WTC11 (cell line): Measurements from ENCODE around the gene HOXD8. TPM values are rescaled to one million over a fixed set of nuclear protein-coding genes. Genes with fewer than 3 reads are reported as not detected.

Experiments used
- ATAC-seq: fragments of 200-7000 bp; cut with Tn5 transposase; 2 replicates; pipeline ENCODE4 v1.10.0; 2021; ENCODE audit warnings: mild to moderate bottlenecking, moderate library complexity
- CTCF ChIA-PET: fragments of 300-600 bp; sonication (Branson Sonifier 250); formaldehyde crosslinking; loops from one replicate; lab custom pipeline; 2021; ENCODE audit warnings: antibody characterized with exemption; lab: Charles Lee
- POLR2A ChIA-PET: fragments of 350-600 bp; sonication (Branson Sonifier 250); formaldehyde crosslinking; loops from one replicate; lab custom pipeline; 2021; ENCODE audit warnings: antibody characterized with exemption; lab: Charles Lee
- DNase-seq: peaks from one replicate; pipeline ENCODE4 v3.0.0; 2021; ENCODE audit warnings: low spot score
- H3K27ac Mint-ChIP-seq: 2 replicates; pipeline ENCODE4 v1.8.0; 2021; ENCODE audit warnings: mixed read lengths
- H3K27me3 Mint-ChIP-seq: 2 replicates; pipeline ENCODE4 v1.8.0; 2021; ENCODE audit warnings: low read depth, mild to moderate bottlenecking, moderate library complexity, mixed read lengths
- H3K36me3 Mint-ChIP-seq: 2 replicates; pipeline ENCODE4 v1.8.0; 2021; ENCODE audit warnings: mixed read lengths
- H3K4me1 Mint-ChIP-seq: 2 replicates; pipeline ENCODE4 v1.8.0; 2022; ENCODE audit warnings: mixed read lengths
- H3K4me3 Mint-ChIP-seq: 2 replicates; pipeline ENCODE4 v1.8.0; 2021; ENCODE audit warnings: mild to moderate bottlenecking, moderate library complexity, mixed read lengths
- H3K9me3 Mint-ChIP-seq: 2 replicates; pipeline ENCODE4 v1.8.0; 2021; ENCODE audit warnings: mixed read lengths
- CREB1 ChIP-seq: sonication (generic); formaldehyde crosslinking; IDR thresholded peaks from 2 replicates; pipeline ENCODE4 v1.8.0; 2023; ENCODE audit warnings: mild to moderate bottlenecking, missing genetic modification reagents
- ELF4 ChIP-seq: sonication (generic); formaldehyde crosslinking; IDR thresholded peaks from 2 replicates; pipeline ENCODE4 v1.8.1; 2022; ENCODE audit warnings: low read depth, mild to moderate bottlenecking, moderate library complexity, missing genetic modification reagents
- ESRRA ChIP-seq: sonication (generic); formaldehyde crosslinking; IDR thresholded peaks from 2 replicates; pipeline ENCODE4 v1.8.1; 2022; ENCODE audit warnings: mild to moderate bottlenecking, missing genetic modification reagents, borderline replicate concordance
- FOXJ3 ChIP-seq: sonication (generic); formaldehyde crosslinking; IDR thresholded peaks from 2 replicates; pipeline ENCODE4 v1.9.0; 2021; ENCODE audit warnings: missing genetic modification reagents, mild to moderate bottlenecking, borderline replicate concordance
- FOXK1 ChIP-seq: sonication (generic); formaldehyde crosslinking; IDR thresholded peaks from 2 replicates; pipeline ENCODE4 v1.8.0; 2022; ENCODE audit warnings: mild to moderate bottlenecking, moderate library complexity, missing genetic modification reagents
- HMGXB4 ChIP-seq: sonication (generic); formaldehyde crosslinking; IDR thresholded peaks from 2 replicates; pipeline ENCODE4 v1.8.1; 2023; ENCODE audit warnings: mild to moderate bottlenecking, moderate library complexity, missing genetic modification reagents
- IRF2 ChIP-seq: sonication (generic); formaldehyde crosslinking; IDR thresholded peaks from 2 replicates; pipeline ENCODE4 v1.8.0; 2022; ENCODE audit warnings: low read depth, missing genetic modification reagents, borderline replicate concordance
- KAT7 ChIP-seq: sonication (generic); formaldehyde crosslinking; IDR thresholded peaks from 2 replicates; pipeline ENCODE4 v1.8.1; 2023; ENCODE audit warnings: missing genetic modification reagents, mild to moderate bottlenecking, borderline replicate concordance
- NR2C2 ChIP-seq: sonication (generic); formaldehyde crosslinking; IDR thresholded peaks from 2 replicates; pipeline ENCODE4 v1.8.0; 2022; ENCODE audit warnings: mild to moderate bottlenecking, missing genetic modification reagents
- PRDM15 ChIP-seq: sonication (generic); formaldehyde crosslinking; IDR thresholded peaks from 2 replicates; pipeline ENCODE4 v1.8.0; 2022; ENCODE audit warnings: missing genetic modification reagents
- USF1 ChIP-seq: sonication (generic); formaldehyde crosslinking; IDR thresholded peaks from 2 replicates; pipeline ENCODE4 v1.8.0; 2022; ENCODE audit warnings: mild to moderate bottlenecking, missing genetic modification reagents
- USF2 ChIP-seq: sonication (generic); formaldehyde crosslinking; IDR thresholded peaks from 2 replicates; pipeline ENCODE4 v1.8.1; 2023; ENCODE audit warnings: mild to moderate bottlenecking, missing genetic modification reagents, moderate library complexity
- ZNF263 ChIP-seq: sonication (generic); formaldehyde crosslinking; IDR thresholded peaks from 2 replicates; pipeline ENCODE4 v1.8.1; 2022; ENCODE audit warnings: low read depth, mild to moderate bottlenecking, moderate library complexity, missing genetic modification reagents
- ZNF416 ChIP-seq: fragments of 250-450 bp; sonication (Bioruptor Pico); IDR thresholded peaks from 2 replicates; pipeline ENCODE4 v1.9.0; 2021; ENCODE audit warnings: mild to moderate bottlenecking, inconsistent platforms
- total RNA-seq: library from RNA; stranded (reverse); gene quantifications from 3 replicates; pipeline ENCODE4 v1.2.3, GENCODE V29; 2021

Gene HOXD8
- total RNA-seq, 1 experiment from 2014 or later = not detected

- POLR2A ChIA-PET = interaction anchor here (0.6 kb wide), 1 partner anchor 74 kb away, joined by 5 read pairs; no protein-coding TSS in a partner anchor
- CTCF ChIA-PET = interaction anchor here (0.9 to 3.3 kb wide), 15 partner anchors 8 to 1028 kb away, joined by 3 to 15 read pairs (median 4); partner anchors contain the start of gene HOXD8
- ATAC-seq = no peak; the same call in 1 of the 2 replicates
These were observed 8.1 kb upstream of the HOXD8 start for GRCh38 chr2:176121190-176122051.

GRCh38 chr2:176122052-176122682 lies 7.3 kb upstream of the HOXD8 start:
- no peak overlapping the region for H3K27ac Mint-ChIP-seq
- DNase-seq = peak; percentile 28
- no peaks in the 10 kb centered on the region for H3K9me3 Mint-ChIP-seq
- peak; percentile 10 for ATAC-seq
- peaks cover 2% of the 10 kb centered on the region; the same call in 1 of the 2 replicates for H3K36me3 Mint-ChIP-seq
- H3K4me1 Mint-ChIP-seq = peaks cover 10% of the 10 kb centered on the region
- TF ChIP-seq HMGXB4 (CRISPR knock-in tag) (peak; percentile 23; the same call in 1 of the 2 replicates), ZNF263 (CRISPR knock-in tag) (no peak), USF1 (CRISPR knock-in tag) (peak; percentile 86), USF2 (peak; percentile 84; the same call in 1 of the 2 replicates)
- ChIA-PET CTCF (interaction anchor here (0.5 to 3.3 kb wide), 9 partner anchors 10 to 1027 kb away, joined by 3 to 15 read pairs (median 4); no protein-coding TSS in a partner anchor), POLR2A (no interaction called here)
- H3K27me3 Mint-ChIP-seq = peaks cover 100% of the 10 kb centered on the region
- peak overlapping the region; percentile 56 for H3K4me3 Mint-ChIP-seq

More at GRCh38 chr2:176121190-176122051, 8.1 kb upstream of the HOXD8 start:
- Mint-ChIP-seq H3K27me3 (peaks cover 100% of the 10 kb centered on the region), H3K4me3 (no peak overlapping the region), H3K36me3 (peaks cover 5% of the 10 kb centered on the region; the same call in 1 of the 2 replicates), H3K27ac (no peak overlapping the region), H3K9me3 (peaks cover 4% of the 10 kb centered on the region), H3K4me1 (peaks cover 10% of the 10 kb centered on the region)
- DNase-seq = no peak
- TF ChIP-seq ELF4 (CRISPR knock-in tag) (no peak), PRDM15 (no peak), FOXJ3 (CRISPR knock-in tag) (no peak), FOXK1 (CRISPR knock-in tag) (no peak), ESRRA (CRISPR knock-in tag) (no peak)

- DNase-seq = peak; percentile 57
- Mint-ChIP-seq H3K36me3 (peaks cover 2% of the 10 kb centered on the region; the same call in 1 of the 2 replicates), H3K4me3 (peak within 1 kb of the TSS; percentile 56), H3K9me3 (no peaks in the 10 kb centered on the region), H3K27me3 (peaks cover 100% of the 10 kb centered on the region), H3K4me1 (peaks cover 10% of the 10 kb centered on the region), H3K27ac (no peak within 1 kb of the TSS)
- ATAC-seq = peak; percentile 29
- ChIA-PET POLR2A (no interaction called here), CTCF (interaction anchor here (0.5 to 3.3 kb wide), 8 partner anchors 12 to 1026 kb away, joined by 3 to 15 read pairs (median 4); no protein-coding TSS in a partner anchor)
- TF ChIP-seq NR2C2 (CRISPR knock-in tag) = no peak
- TF ChIP-seq IRF2 = no peak
- TF ChIP-seq PRDM15 = no peak
- TF ChIP-seq KAT7 (CRISPR knock-in tag) = no peak
- TF ChIP-seq CREB1 = no peak
- TF ChIP-seq ZNF416 = no peak
These were observed 6.7 kb upstream of the HOXD8 start, which contains the start of gene HOXD9 for GRCh38 chr2:176122683-176123410. Gene HOXD9, plus strand, starts transcription at chr2:176122719. Its CDS starts 50 bp downstream, at chr2:176122769.
